Activated CD4-positive, alpha-beta memory T cell treated with anti-CD3 and anti-CD28 coated beads, Interleukin-2, amount 10 ng/mL, durations not matched to agents 7 days and 5 days (primary cell): ENCODE measurements around the gene MPIG6B. TPM values are rescaled to one million over a fixed set of nuclear protein-coding genes. Genes with fewer than 3 reads are reported as not detected.

ENCODE experiments used
- CTCF ChIA-PET: fragments of 350-600 bp; sonication (Branson Sonifier 250); formaldehyde crosslinking; loops from one replicate; lab custom pipeline; 2021; ENCODE audit warnings: antibody characterized with exemption, inconsistent platforms; lab: Charles Lee
- POLR2A ChIA-PET: fragments of 350-600 bp; sonication (Branson Sonifier 250); formaldehyde crosslinking; loops from one replicate; lab custom pipeline; 2021; ENCODE audit warnings: antibody characterized with exemption; lab: Charles Lee
- DNase-seq: peaks from one replicate; pipeline ENCODE4 v3.0.0-alpha.2; 2020
- H3K27ac Mint-ChIP-seq: one replicate; pipeline ENCODE4 v1.8.0; 2021; ENCODE audit warnings: mild to moderate bottlenecking, mixed read lengths
- H3K27me3 Mint-ChIP-seq: one replicate; pipeline ENCODE4 v1.8.0; 2021; ENCODE audit warnings: mixed read lengths
- H3K36me3 Mint-ChIP-seq: one replicate; pipeline ENCODE4 v1.8.0; 2021; ENCODE audit warnings: low read depth, mixed read lengths
- H3K4me1 Mint-ChIP-seq: one replicate; pipeline ENCODE4 v1.8.0; 2021; ENCODE audit warnings: mixed read lengths
- H3K4me3 Mint-ChIP-seq: one replicate; pipeline ENCODE4 v1.8.0; 2021; ENCODE audit warnings: mild to moderate bottlenecking, mixed read lengths
- H3K9me3 Mint-ChIP-seq: one replicate; pipeline ENCODE4 v1.8.0; 2021; ENCODE audit warnings: mixed read lengths
- total RNA-seq, 2 experiments: library from RNA; stranded (reverse); gene quantifications; one replicate each; pipeline ENCODE4 v1.2.3, GENCODE V29; 2021

MPIG6B gene
- total RNA-seq, 2 experiments from 2014 or later: not detected

DNA sequence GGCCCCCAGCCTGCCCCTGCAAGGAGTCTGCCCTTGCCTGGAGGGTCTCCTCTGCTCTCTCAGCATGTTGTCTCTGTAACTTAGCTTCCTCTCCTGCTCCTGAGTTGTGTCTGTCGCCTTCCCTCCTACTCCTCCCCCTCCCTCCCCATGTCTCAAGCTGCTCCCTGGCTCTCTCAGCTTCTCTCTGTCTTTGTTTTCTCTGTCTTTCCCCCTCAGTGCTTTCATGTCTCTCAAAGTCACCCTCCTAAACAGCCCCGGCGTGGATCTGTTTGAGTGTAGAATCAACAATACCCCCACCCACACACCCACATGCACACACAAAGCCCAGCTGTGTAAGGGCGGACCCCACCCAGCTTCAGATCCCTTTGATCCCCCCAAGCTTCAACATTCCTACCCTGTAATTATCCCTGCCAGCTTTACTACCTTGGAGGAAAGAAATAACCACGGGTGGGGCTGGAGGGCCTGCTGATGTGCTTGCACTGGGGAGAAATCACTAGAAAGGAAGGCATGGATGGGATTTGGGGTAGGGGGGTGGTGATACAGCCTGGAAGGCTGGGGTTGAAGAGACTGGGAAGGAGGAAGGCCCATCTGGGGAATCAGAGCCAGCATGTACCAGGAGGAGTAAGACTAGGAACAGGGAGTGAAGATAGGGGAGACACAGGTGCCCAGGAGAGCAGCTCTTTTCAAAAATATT is 9.0 kb upstream of the MPIG6B start:
- Mint-ChIP-seq H3K27me3 (peaks cover 13% of the 10 kb centered on the region), H3K9me3 (no peaks in the 10 kb centered on the region), H3K4me3 (no peak overlapping the region), H3K4me1 (peaks cover 26% of the 10 kb centered on the region), H3K27ac (no peak overlapping the region), H3K36me3 (no peaks in the 10 kb centered on the region)
- DNase-seq: no peak
- POLR2A ChIA-PET: interaction anchor here (0.7 to 2.2 kb wide), 6 partner anchors 11 to 27 kb away, joined by 3 to 7 read pairs (median 3); partner anchors contain the start of gene DDAH2
- CTCF ChIA-PET: interaction anchor here (0.7 to 1.1 kb wide), 3 partner anchors 9 to 116 kb away, joined by 3 read pairs; partner anchors contain the start of gene MPIG6B

GRCh38 chr6:31715022-31715958 is 7.9 kb upstream of the MPIG6B start, which contains the start of gene LY6G6D:
Gene LY6G6D (plus strand): TSS chr6:31715348. CDS start chr6:31715356, 8 bp downstream.
- ChIA-PET CTCF (interaction anchor here (1.0 kb wide), 2 partner anchors 8 to 13 kb away, joined by 3 read pairs; partner anchors contain the start of gene MPIG6B), POLR2A (interaction anchor here (1.2 to 1.7 kb wide), 5 partner anchors 13 to 25 kb away, joined by 3 to 7 read pairs (median 3); no protein-coding TSS in a partner anchor)
- Mint-ChIP-seq H3K27ac (no peak within 1 kb of the TSS), H3K27me3 (peaks cover 13% of the 10 kb centered on the region), H3K4me1 (peaks cover 24% of the 10 kb centered on the region), H3K36me3 (no peaks in the 10 kb centered on the region), H3K4me3 (no peak within 1 kb of the TSS), H3K9me3 (no peaks in the 10 kb centered on the region)
- no peak for DNase-seq

DNA sequence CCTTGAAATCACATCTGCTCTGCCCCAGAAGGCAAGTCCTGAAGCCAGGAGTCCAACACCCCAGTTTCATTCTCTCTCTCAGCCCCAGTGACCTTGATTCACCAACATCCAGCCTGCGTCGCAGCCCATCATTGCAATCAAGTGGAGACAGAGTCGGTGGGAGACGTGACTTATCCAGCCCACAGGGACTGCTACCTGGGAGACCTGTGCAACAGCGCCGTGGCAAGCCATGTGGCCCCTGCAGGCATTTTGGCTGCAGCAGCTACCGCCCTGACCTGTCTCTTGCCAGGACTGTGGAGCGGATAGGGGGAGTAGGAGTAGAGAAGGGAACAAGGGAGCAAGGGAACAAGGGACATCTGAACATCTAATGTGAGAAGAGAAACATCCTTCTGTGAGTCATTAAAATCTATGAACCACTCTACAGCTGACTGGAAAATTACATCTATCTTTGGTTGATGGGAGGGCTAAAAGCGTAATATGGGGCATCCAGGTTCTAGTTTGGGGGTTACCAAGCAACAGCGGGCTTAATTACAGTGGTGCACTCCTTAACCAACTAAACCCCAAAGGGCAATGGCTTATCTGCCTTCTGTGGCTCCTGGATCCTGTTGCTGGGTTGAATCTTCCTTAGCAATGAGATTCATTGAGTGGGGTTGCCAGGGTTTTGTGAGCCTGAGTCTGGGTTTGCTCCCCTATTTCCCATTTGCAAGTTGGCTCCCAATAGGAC is 5.5 kb upstream of the MPIG6B start:
- H3K4me1 Mint-ChIP-seq: peaks cover under 1% of the 10 kb centered on the region
- no peak overlapping the region for H3K27ac Mint-ChIP-seq
- no peaks in the 10 kb centered on the region for H3K9me3 Mint-ChIP-seq
- ChIA-PET POLR2A (no interaction called here), CTCF (no interaction called here)
- H3K36me3 Mint-ChIP-seq: no peaks in the 10 kb centered on the region
- peaks cover 15% of the 10 kb centered on the region for H3K27me3 Mint-ChIP-seq
- DNase-seq: no peak
- no peak overlapping the region for H3K4me3 Mint-ChIP-seq

- POLR2A ChIA-PET: no interaction called here
- CTCF ChIA-PET: no interaction called here
- H3K27me3 Mint-ChIP-seq: peaks cover 11% of the 10 kb centered on the region
- H3K4me3 Mint-ChIP-seq: no peak overlapping the region
- H3K27ac Mint-ChIP-seq: no peak overlapping the region
- H3K4me1 Mint-ChIP-seq: peaks cover under 1% of the 10 kb centered on the region
- H3K9me3 Mint-ChIP-seq: no peaks in the 10 kb centered on the region
- DNase-seq: no peak
- H3K36me3 Mint-ChIP-seq: no peaks in the 10 kb centered on the region
Measured at GRCh38 chr6:31718265-31718664, 4.9 kb upstream of the MPIG6B start.

GRCh38 chr6:31719001-31719400 is 4.2 kb upstream of the MPIG6B start:
- ChIA-PET POLR2A (no interaction called here), CTCF (interaction anchor here (0.6 kb wide), 1 partner anchor 111 kb away, joined by 3 read pairs; no protein-coding TSS in a partner anchor)
- H3K9me3 Mint-ChIP-seq: no peaks in the 10 kb centered on the region
- H3K4me3 Mint-ChIP-seq: no peak overlapping the region
- H3K36me3 Mint-ChIP-seq: no peaks in the 10 kb centered on the region
- peaks cover 2% of the 10 kb centered on the region for H3K4me1 Mint-ChIP-seq
- no peak for DNase-seq
- no peak overlapping the region for H3K27ac Mint-ChIP-seq
- peaks cover 8% of the 10 kb centered on the region for H3K27me3 Mint-ChIP-seq

DNA sequence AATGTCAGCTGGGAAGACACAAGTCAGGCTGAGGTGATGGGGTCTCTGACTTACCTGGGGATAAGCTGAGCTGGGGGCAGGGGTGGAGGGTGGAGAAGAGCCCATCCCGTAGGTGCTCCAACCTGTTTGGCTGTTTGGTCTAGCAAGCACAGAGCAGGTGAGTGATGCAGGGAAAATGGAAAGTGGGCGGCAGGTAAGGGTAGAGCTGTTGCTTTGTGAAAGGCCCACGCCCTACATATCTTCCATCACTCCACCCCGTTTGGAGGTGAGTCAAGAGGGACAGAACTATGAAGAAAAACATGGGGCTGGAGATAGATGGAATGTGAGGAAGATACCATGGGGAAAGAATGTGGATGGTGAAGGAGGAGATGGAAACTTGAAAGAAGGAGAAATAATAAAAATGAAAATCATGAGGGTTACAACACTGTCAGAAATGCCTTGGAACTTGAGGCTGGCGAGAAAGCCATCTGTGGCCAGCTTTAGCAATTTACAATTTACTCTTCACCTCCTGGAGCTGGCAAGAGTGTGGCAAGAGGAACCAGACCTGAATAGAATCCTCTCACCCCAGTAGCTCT is 2.9 kb upstream of the MPIG6B start:
- CTCF ChIA-PET: no interaction called here
- no peaks in the 10 kb centered on the region for H3K9me3 Mint-ChIP-seq
- H3K27me3 Mint-ChIP-seq: peaks cover 4% of the 10 kb centered on the region
- DNase-seq: no peak
- no peak overlapping the region for H3K4me3 Mint-ChIP-seq
- POLR2A ChIA-PET: interaction anchor here (1.1 kb wide), 1 partner anchor 18 kb away, joined by 4 read pairs; no protein-coding TSS in a partner anchor
- H3K36me3 Mint-ChIP-seq: no peaks in the 10 kb centered on the region
- peaks cover 6% of the 10 kb centered on the region for H3K4me1 Mint-ChIP-seq
- H3K27ac Mint-ChIP-seq: no peak overlapping the region

- CTCF ChIA-PET: interaction anchor here (0.6 kb wide), 1 partner anchor 108 kb away, joined by 3 read pairs; no protein-coding TSS in a partner anchor
- POLR2A ChIA-PET: no interaction called here
- H3K36me3 Mint-ChIP-seq: peaks cover 10% of the 10 kb centered on the region
- H3K4me3 Mint-ChIP-seq: no peak within 1 kb of the TSS
- H3K27me3 Mint-ChIP-seq: peaks cover 4% of the 10 kb centered on the region
- H3K9me3 Mint-ChIP-seq: no peaks in the 10 kb centered on the region
- peaks cover 17% of the 10 kb centered on the region for H3K4me1 Mint-ChIP-seq
- no peak for DNase-seq
- H3K27ac Mint-ChIP-seq: no peak within 1 kb of the TSS
Measured at GRCh38 chr6:31721351-31722020, 1.7 kb upstream of the MPIG6B start, which contains the start of gene LY6G6C. Gene LY6G6C (minus strand): TSS chr6:31721746. CDS start chr6:31721679, 67 bp downstream.

DNA sequence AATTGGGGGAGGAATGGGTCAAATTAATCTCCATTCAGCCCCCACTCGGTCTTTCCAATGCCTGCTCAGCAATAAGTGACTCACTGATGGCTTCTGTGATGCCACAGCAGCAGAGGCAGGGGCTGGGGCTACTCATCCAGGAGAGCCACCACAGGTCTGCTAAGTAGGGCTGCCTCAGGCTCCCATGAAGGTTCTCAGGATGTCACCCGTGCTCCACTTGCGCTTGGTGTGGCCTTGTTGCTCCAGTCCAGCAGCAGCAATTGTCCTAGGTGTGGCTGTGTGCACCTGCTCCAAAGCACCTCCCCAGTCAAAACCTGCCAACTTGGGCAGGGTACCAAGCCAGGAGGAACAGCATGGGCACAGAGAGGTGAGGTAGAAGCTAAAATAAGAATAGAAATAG is 1.0 kb upstream of the MPIG6B start:
- H3K4me3 Mint-ChIP-seq: no peak overlapping the region
- H3K4me1 Mint-ChIP-seq: peaks cover 24% of the 10 kb centered on the region
- POLR2A ChIA-PET: interaction anchor here (0.8 kb wide), 1 partner anchor 16 kb away, joined by 3 read pairs; no protein-coding TSS in a partner anchor
- CTCF ChIA-PET: no interaction called here
- peaks cover 4% of the 10 kb centered on the region for H3K27me3 Mint-ChIP-seq
- no peak for DNase-seq
- H3K27ac Mint-ChIP-seq: no peak overlapping the region
- H3K9me3 Mint-ChIP-seq: no peaks in the 10 kb centered on the region
- peaks cover 17% of the 10 kb centered on the region for H3K36me3 Mint-ChIP-seq

- POLR2A ChIA-PET: interaction anchor here (0.8 to 5.5 kb wide), 3 partner anchors 13 to 98 kb away, joined by 3 to 58 read pairs (median 4); partner anchors contain the start of gene CLIC1
Measured at GRCh38 chr6:31723980-31724691, 963 bp downstream of the MPIG6B start.

GRCh38 chr6:31725502-31726350 is 2.6 kb downstream of the MPIG6B start:
- Mint-ChIP-seq H3K9me3 (no peaks in the 10 kb centered on the region), H3K36me3 (peaks cover 41% of the 10 kb centered on the region), H3K27me3 (peaks cover 4% of the 10 kb centered on the region), H3K4me3 (no peak overlapping the region), H3K4me1 (peaks cover 55% of the 10 kb centered on the region), H3K27ac (no peak overlapping the region)
- ChIA-PET POLR2A (interaction anchor here (0.9 to 5.5 kb wide), 7 partner anchors 11 to 103 kb away, joined by 3 to 58 read pairs (median 3); partner anchors contain the start of genes ABHD16A, CLIC1 and MSH5), CTCF (interaction anchor here (1.5 to 2.1 kb wide), 2 partner anchors 14 to 105 kb away, joined by 3 to 15 read pairs; partner anchors contain the start of gene MSH5)
- no peak for DNase-seq

More at GRCh38 chr6:31723980-31724691, 963 bp downstream of the MPIG6B start:
- Mint-ChIP-seq H3K9me3 (no peaks in the 10 kb centered on the region), H3K4me1 (peaks cover 43% of the 10 kb centered on the region), H3K27ac (no peak overlapping the region), H3K4me3 (no peak overlapping the region), H3K36me3 (peaks cover 31% of the 10 kb centered on the region), H3K27me3 (peaks cover 4% of the 10 kb centered on the region)
- CTCF ChIA-PET: interaction anchor here (1.0 kb wide), 1 partner anchor 14 kb away, joined by 3 read pairs; no protein-coding TSS in a partner anchor
- no peak for DNase-seq
